Measurements from ENCODE around the gene CAMKK1.

DNA sequence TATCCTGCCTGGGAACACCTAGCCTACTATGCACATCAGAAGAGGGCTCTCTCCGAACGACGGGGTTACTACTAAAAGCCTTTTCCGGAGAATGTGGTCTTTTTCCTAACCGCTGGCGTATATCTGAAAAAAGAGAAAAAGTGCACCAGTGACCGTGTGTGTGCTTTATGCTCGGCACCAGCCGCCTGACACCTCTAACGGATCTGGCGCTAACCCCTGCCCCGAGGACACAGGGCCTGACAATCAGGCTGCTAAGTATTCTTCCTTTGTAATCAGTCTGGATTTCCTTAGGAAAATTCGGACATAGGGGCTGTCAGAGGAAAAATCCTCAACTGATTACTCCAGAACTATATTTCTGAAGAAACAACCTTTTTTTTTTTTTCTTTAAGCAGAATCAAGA lies 78.5 kb downstream of the CAMKK1 start:
- TF ChIP-seq CEBPB (IDR thresholded peaks at IDR 0.05) (no peak), E2F6 (IDR thresholded peaks at IDR 0.05; ENCODE audit: borderline replicate concordance, low read depth) (no peak)
- TF ChIP-seq, protein P1, sequence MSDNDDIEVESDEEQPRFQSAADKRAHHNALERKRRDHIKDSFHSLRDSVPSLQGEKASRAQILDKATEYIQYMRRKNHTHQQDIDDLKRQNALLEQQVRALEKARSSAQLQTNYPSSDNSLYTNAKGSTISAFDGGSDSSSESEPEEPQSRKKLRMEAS (IDR thresholded peaks at IDR 0.05) = no peak
